GM18951 (cell line): Measurements from ENCODE around the gene ST8SIA5.

ENCODE experiments used
- POLR2A ChIP-seq: IDR thresholded peaks from 4 replicates; pipeline ENCODE4 v1.6.1; 2011; ENCODE audit warnings: mild to moderate bottlenecking; ENCODE audit not compliant: insufficient read length, insufficient read depth; ENCODE audit errors: extremely low read depth
- in situ Hi-C: fragments of 300-500 bp; cut with MboI; formaldehyde crosslinking; loops from one replicate; pipeline ENCODE4 v1.12.0; 2022; ENCODE audit warnings: low sequenced_read_pairs, mixed read lengths, inconsistent platforms; ENCODE audit not compliant: unreplicated experiment

The ST8SIA5 gene

GRCh38 chr18:46731316-46731715 is 25.5 kb downstream of the ST8SIA5 start:
- in situ Hi-C loops, result no loop called here

DNA sequence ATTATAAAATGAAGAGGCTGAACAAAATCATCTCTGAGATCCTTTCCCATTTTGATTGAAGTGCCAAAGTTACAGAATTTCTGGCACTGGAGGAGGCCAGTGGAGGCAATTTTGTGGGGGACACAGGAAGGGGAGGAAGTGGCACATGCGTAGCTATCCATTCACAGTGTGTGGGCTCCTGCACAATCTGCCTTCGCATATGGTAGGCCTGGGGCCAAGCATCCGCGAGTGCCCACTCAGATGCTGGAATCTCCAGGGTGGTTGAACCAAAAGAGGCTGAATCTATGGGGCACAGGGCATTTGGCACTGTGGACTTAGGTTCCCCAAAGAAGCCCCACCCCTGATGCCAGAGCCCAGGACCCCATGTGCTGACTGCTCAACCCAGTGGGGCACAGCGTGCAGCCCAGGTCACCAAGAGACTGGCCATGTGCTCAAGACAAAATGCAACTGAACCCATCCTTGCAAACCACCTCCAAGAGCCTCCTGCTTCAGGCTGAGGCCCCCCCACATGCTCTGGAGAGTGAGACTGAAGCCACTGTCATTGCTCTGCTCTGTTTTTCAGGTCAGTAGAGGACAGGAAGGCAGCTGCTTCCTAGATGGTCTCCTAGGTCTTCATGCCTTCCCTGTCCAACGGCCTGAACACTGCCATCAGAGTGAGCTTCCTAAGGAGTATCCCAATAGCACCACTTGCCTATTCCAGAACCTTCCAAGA is 28.5 kb downstream of the ST8SIA5 start:
- no peak for TF ChIP-seq POLR2A
- in situ Hi-C loops, result no loop called here

More at GRCh38 chr18:46731316-46731715, 25.5 kb downstream of the ST8SIA5 start:
- no peak for TF ChIP-seq POLR2A

DNA sequence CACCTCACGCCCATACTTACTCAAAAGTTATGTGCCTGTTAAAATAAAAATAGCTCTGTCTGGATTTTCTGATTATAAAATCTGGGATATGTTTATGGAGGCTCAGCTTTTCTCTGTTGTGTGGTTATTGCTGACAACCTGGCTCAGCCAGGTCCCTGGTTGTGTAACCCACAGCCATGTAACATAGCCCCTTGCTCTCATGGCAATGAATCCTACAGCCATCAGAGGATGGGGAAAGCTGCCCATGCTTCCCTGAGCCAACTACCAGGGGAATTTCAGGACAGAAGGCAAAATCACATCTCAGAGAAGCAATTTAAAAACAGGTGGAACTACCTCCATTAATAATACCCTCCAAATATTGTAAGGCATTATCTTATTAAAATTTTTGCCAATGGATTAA is 29.7 kb downstream of the ST8SIA5 start:
- no peak for TF ChIP-seq POLR2A
- in situ Hi-C loops, result no loop called here

DNA sequence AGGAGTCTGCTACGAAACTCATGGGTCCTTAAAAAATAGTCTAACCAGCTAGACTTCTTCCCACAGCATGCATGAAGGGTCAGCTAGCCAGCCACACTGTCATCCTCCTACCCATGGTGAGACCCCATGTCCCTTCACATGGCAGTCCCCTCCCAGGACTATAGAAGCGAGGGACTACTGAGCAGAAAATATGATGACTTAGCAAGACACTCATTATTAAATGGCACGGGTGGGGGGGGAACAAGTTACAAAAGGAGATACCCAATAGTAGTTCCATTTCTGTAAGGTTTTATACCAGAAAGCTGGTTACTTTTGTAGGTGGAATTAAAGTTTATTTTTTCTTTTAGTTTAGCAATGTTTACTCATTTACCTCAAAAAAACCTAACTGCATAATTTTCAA is 31.5 kb downstream of the ST8SIA5 start:
- TF ChIP-seq POLR2A, result no peak
- in situ Hi-C loops, result no loop called here

DNA sequence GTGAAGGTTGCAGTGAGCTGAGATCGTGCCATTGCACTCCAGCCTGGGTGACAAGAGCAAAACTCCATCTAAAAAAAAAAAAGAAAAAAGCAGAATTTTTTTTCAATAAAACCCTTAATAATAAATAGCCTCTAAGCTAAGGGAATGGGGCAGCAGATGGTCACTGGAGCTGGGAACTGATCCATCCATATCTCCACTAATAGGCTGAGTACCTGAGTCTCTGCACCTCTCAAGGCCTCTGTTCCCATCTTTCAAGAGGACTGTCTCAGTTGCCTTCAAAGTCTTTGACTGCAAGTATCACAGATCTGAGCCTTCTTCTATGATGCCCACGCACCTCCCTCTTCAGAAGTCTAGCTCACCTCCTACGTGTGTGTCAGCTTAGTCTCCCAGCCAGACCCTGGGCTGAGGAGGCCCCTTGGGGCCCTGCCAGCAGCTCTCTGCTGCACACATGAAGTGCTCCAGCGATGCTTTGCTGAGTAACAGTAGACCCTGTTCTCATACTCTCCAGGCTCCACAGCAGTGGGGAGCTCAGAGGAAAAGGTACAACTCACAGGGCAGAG is 32.9 kb downstream of the ST8SIA5 start:
- in situ Hi-C loops, result no loop called here

GRCh38 chr18:46722051-46722450 is 34.8 kb downstream of the ST8SIA5 start:
- in situ Hi-C loops, result no loop called here
- no peak for TF ChIP-seq POLR2A

More for the DNA sequence above, 32.9 kb downstream of the ST8SIA5 start:
- no peak for TF ChIP-seq POLR2A

DNA sequence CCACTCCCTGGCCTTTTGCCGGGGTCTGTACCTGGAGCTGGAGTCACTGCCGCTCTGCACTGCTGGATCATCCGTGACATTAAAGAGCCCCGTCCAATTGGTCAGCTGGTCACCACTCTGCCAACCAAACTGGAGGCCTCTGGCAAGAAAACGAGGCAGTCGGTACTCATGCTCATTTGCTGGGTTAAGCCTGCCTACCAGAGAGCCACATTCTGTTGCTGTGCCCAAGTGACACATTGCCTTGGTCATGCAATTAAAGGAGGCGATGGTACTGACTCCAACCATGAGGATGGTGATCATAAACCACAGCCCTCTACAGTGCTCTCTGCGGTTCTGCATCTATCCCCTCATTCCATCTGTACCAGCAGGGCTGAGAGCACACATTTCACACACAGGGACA is 35.5 kb downstream of the ST8SIA5 start:
- in situ Hi-C loops, result no loop called here
- no peak for TF ChIP-seq POLR2A

DNA sequence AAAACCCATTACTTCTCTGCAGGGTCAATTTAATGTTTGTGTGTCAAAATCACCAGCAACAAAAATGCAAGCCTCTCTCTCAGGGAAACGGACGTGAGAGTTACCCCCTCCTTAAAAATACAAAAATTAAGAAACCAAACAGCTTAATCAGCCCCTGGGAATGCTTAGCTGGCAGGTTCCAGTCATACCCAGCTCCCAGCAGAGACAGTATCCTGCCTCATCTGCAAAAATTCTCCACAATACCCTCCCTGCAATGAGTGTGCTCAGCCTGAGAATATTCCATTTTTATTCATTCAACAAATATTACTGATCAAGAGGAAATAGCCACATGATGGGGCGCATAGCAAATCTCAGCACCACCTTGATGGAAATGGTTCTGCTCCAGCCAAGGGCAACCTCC is 36.3 kb downstream of the ST8SIA5 start:
- TF ChIP-seq POLR2A, result no peak
- in situ Hi-C loops, result no loop called here

DNA sequence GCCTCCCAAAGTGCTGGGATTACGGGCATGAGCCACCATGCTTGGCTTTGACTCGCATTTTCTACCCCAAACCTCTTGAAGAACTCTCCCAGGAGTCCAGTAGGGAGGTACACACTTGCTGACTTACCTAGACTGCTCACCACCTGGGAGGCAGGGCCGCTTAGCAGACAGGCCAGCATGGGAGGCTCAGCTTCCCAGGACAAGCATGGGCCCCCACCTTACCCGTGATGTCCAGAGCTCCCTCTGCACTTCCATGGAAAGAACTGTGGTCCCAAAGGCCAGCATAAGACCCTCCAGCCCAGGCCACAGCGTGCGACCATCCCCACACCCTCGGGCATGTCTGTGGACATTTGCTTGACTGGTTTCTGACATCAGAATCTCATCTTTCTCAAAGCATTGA is 36.8 kb downstream of the ST8SIA5 start:
- in situ Hi-C loops, result no loop called here
- no peak for TF ChIP-seq POLR2A

GRCh38 chr18:46719388-46719787 is 37.5 kb downstream of the ST8SIA5 start:
- in situ Hi-C loops, result no loop called here
- no peak for TF ChIP-seq POLR2A

GRCh38 chr18:46718501-46719341 is 38.1 kb downstream of the ST8SIA5 start:
- TF ChIP-seq POLR2A, result no peak
- in situ Hi-C loops, result no loop called here

DNA sequence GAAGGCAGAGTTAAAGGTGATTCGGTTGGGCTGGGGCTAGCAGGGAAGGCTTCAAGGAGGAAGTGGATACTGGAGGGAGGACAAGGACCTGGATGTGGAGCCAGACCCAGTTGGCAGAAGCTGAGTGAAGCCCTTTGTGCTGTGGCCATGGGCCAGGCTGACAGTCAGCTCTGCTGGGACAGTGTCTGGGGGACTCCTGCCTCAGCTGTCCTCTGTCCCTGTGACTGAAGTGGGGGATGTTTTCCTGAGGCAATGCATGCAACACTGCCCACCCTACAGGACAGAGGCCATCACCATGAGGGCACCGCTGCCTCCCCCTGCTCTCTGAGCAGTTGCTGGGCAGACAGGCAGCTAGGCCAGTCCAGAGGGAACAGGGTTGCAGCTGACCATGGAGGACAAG is 40.0 kb downstream of the ST8SIA5 start:
- TF ChIP-seq POLR2A, result no peak
- in situ Hi-C loops, result no loop called here

DNA sequence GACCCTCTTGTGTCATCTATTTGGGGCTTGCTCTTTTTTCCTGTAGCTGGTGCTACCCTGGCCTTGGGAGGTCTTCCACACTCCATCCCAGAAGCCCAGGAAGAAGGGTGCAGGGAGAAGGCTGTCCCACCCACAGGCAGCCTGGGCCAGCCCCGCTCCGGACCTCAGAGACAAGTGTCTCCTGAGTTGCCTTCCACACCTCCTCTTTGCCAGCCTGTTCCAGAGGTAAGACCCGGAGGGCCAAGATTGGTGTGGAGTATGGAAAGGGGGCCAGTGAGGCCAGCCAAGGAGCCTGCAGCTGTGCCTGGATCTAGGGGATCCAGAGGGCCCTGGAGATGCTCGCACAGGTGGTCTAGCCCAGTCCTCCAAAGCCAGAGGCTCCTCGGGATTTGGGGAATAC is 40.5 kb downstream of the ST8SIA5 start:
- in situ Hi-C loops, result no loop called here
- no peak for TF ChIP-seq POLR2A

DNA sequence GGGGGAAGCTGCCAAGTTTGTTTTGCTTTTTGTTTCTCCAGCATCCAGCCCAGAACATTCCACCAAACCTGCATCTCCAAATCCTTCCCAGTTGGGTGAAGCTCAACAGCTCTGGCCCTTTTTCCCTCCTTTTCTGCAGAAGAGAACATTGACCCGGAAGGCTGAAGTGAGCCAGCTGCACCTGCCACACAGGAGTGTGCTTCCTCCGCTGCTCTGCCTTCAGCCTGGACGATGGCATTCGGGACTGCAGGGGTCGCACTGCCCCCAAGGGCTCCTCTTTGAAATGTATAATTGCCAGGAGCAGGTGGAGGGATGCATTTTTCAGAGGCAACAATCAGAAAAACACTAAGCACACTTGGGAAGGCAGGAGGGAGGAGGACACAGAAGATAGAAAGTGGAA is 41.8 kb downstream of the ST8SIA5 start:
- in situ Hi-C loops, result no loop called here
- TF ChIP-seq POLR2A, result no peak
